Fibroblast of lung (primary cell): ENCODE measurements around the gene USP6NL.

ENCODE experiments used
- EZH2 ChIP-seq: IDR thresholded peaks from 2 replicates; pipeline ENCODE4 v1.5.1; 2012; ENCODE audit warnings: low read length, control low read depth, mild to moderate bottlenecking; ENCODE audit errors: missing control alignments
- TF ChIP-seq, protein P1 (sequence below), 2 donors: IDR thresholded peaks in 1 of 2; conservative IDR thresholded peaks in 1 of 2; 1 replicate in 1 of 2; 2 replicates in 1 of 2; pipeline ENCODE4 v1.5.1; 2011 to 2012; ENCODE audit warnings: low read length in 2 of 2, control low read depth in 1 of 2, inconsistent platforms in 1 of 2, low read depth in 1 of 2, mild to moderate bottlenecking in 1 of 2

- TF ChIP-seq, protein P1, sequence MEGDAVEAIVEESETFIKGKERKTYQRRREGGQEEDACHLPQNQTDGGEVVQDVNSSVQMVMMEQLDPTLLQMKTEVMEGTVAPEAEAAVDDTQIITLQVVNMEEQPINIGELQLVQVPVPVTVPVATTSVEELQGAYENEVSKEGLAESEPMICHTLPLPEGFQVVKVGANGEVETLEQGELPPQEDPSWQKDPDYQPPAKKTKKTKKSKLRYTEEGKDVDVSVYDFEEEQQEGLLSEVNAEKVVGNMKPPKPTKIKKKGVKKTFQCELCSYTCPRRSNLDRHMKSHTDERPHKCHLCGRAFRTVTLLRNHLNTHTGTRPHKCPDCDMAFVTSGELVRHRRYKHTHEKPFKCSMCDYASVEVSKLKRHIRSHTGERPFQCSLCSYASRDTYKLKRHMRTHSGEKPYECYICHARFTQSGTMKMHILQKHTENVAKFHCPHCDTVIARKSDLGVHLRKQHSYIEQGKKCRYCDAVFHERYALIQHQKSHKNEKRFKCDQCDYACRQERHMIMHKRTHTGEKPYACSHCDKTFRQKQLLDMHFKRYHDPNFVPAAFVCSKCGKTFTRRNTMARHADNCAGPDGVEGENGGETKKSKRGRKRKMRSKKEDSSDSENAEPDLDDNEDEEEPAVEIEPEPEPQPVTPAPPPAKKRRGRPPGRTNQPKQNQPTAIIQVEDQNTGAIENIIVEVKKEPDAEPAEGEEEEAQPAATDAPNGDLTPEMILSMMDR (conservative IDR thresholded peaks at IDR 0.05 in 1 of 2, IDR thresholded peaks at IDR 0.05 in 1 of 2; ENCODE audit: low read depth in 1 of 2, low read length in 2 of 2) = no peak
- TF ChIP-seq EZH2 = no peak
Observed at GRCh38 chr10:11541296-11541695, 70.2 kb downstream of the USP6NL start.
